CD14-positive monocyte (primary cell): Measurements from ENCODE around the gene RNF152. TPM values are rescaled to one million over a fixed set of nuclear protein-coding genes. Genes with fewer than 3 reads are reported as not detected.

Source experiments
- DNase-seq, 3 donors: peaks; one replicate each; pipeline ENCODE4 v3.0.0-alpha.2; 2011 to 2022
- H2AFZ ChIP-seq: 2 replicates; pipeline ENCODE4 v1.6.0; 2012; ENCODE audit warnings: mild to moderate bottlenecking, low read depth, low read length, inconsistent platforms; ENCODE audit not compliant: insufficient read depth, poor library complexity, severe bottlenecking
- H3K27ac ChIP-seq, 2 donors: 1 replicate in 1 of 2; 2 replicates in 1 of 2; pipeline ENCODE4 v1.5.1; 2012 to 2013; ENCODE audit warnings: low read length in 2 of 2, control low read depth in 1 of 2, inconsistent platforms in 1 of 2, low read depth in 1 of 2, mild to moderate bottlenecking in 1 of 2
- H3K27me3 ChIP-seq, 2 donors: one replicate each; pipeline versions ENCODE4 v1.6.0 to v1.6.1; 2011 to 2013; ENCODE audit warnings: low read length in 2 of 2; ENCODE audit not compliant: control insufficient read depth in 2 of 2, insufficient read depth in 2 of 2
- H3K36me3 ChIP-seq, 2 donors: replicated peaks in 1 of 2; 1 replicate in 1 of 2; 2 replicates in 1 of 2; pipeline versions ENCODE4 v1.5.1 to v1.6.1; 2012 to 2013; ENCODE audit warnings: low read length in 2 of 2, control low read depth in 1 of 2, inconsistent platforms in 1 of 2, mild to moderate bottlenecking in 1 of 2; ENCODE audit not compliant: insufficient read depth in 2 of 2, control insufficient read depth in 1 of 2
- H3K4me1 ChIP-seq, 2 donors: 1 replicate in 1 of 2; 2 replicates in 1 of 2; pipeline versions ENCODE4 v1.5.1 to v1.6.1; 2012 to 2013; ENCODE audit warnings: low read length in 2 of 2, control low read depth in 1 of 2, inconsistent platforms in 1 of 2, mild to moderate bottlenecking in 1 of 2, moderate library complexity in 1 of 2; ENCODE audit not compliant: insufficient read depth in 2 of 2, control insufficient read depth in 1 of 2
- H3K4me2 ChIP-seq: replicated peaks from 2 replicates; pipeline ENCODE3; 2012; ENCODE audit warnings: low read length, moderate library complexity, mild to moderate bottlenecking; ENCODE audit not compliant: poor library complexity, severe bottlenecking; ENCODE audit errors: extremely low read depth
- H3K4me3 ChIP-seq, 3 experiments: fragments of 200-600 bp in 1 of 3; sonication (generic) in 1 of 3; replicated peaks in 1 of 3; 1 replicate in 2 of 3; 2 replicates in 1 of 3; pipeline ENCODE4 v1.5.1; 2011 to 2013; ENCODE audit warnings: low read length in 3 of 3, mild to moderate bottlenecking in 3 of 3, control low read depth in 2 of 3, low read depth in 2 of 3, inconsistent platforms in 1 of 3, moderate library complexity in 1 of 3
- H3K79me2 ChIP-seq: 2 replicates; pipeline ENCODE4 v1.6.0; 2012; ENCODE audit warnings: mild to moderate bottlenecking, control low read depth, inconsistent platforms, low read length, moderate library complexity; ENCODE audit not compliant: insufficient read depth
- H3K9ac ChIP-seq: 2 replicates; pipeline ENCODE4 v1.6.0; 2017; ENCODE audit warnings: low read length, mild to moderate bottlenecking; ENCODE audit not compliant: insufficient read depth, poor library complexity, severe bottlenecking
- H3K9me3 ChIP-seq, 2 donors: replicated peaks in 1 of 2; 1 replicate in 1 of 2; 2 replicates in 1 of 2; pipeline versions ENCODE4 v1.5.1 to v1.6.1; 2012 to 2013; ENCODE audit warnings: low read length in 2 of 2, control low read depth in 1 of 2; ENCODE audit not compliant: control insufficient read depth in 1 of 2, insufficient read depth in 1 of 2
- H4K20me1 ChIP-seq: 2 replicates; pipeline ENCODE4 v1.6.0; 2012; ENCODE audit warnings: mild to moderate bottlenecking, low read length, control low read depth, moderate library complexity; ENCODE audit not compliant: insufficient read depth
- H3K27ac Mint-ChIP-seq, 7 donors: one replicate each; pipeline ENCODE4 v1.8.0; 2020; ENCODE audit warnings: mild to moderate bottlenecking in 7 of 7, mixed read lengths in 7 of 7, moderate library complexity in 6 of 7, inconsistent platforms in 2 of 7
- H3K27me3 Mint-ChIP-seq, 3 donors: one replicate each; pipeline ENCODE4 v1.8.0; 2021 to 2022; ENCODE audit warnings: low read depth in 3 of 3, mild to moderate bottlenecking in 3 of 3, mixed read lengths in 3 of 3, moderate library complexity in 3 of 3, inconsistent platforms in 1 of 3
- H3K36me3 Mint-ChIP-seq, 2 donors: one replicate each; pipeline ENCODE4 v1.8.0; 2020; ENCODE audit warnings: mixed read lengths in 2 of 2, inconsistent platforms in 1 of 2, mild to moderate bottlenecking in 1 of 2
- H3K4me1 Mint-ChIP-seq: one replicate; pipeline ENCODE4 v1.8.0; 2020; ENCODE audit warnings: mild to moderate bottlenecking, mixed read lengths
- H3K4me3 Mint-ChIP-seq, 2 donors: one replicate each; pipeline ENCODE4 v1.8.0; 2020; ENCODE audit warnings: mild to moderate bottlenecking in 2 of 2, mixed read lengths in 2 of 2, moderate library complexity in 1 of 2
- H3K9me3 Mint-ChIP-seq, 7 donors: one replicate each; pipeline ENCODE4 v1.8.0; 2020 to 2022; ENCODE audit warnings: mixed read lengths in 7 of 7, mild to moderate bottlenecking in 6 of 7, moderate library complexity in 6 of 7, inconsistent platforms in 2 of 7
- CTCF ChIP-seq: fragments of 200-600 bp; IDR thresholded peaks from one replicate; pipeline ENCODE4 v1.8.0; 2022; ENCODE audit warnings: antibody characterized with exemption, mild to moderate bottlenecking
- WGBS: methylation state at CpG from one replicate; pipeline ENCODE4 v1.1.5; 2013; ENCODE audit warnings: missing lambda C conversion rate; ENCODE audit not compliant: insufficient coverage; 5-methylcytosine and 5-hydroxymethylcytosine counted together
- intact Hi-C, 2 donors: fragments of 100-400 bp; cut with micrococcal nuclease; formaldehyde crosslinking; loops; one replicate each; pipeline versions ENCODE4 v1.15.0 to v1.15.1; 2023
- polyA plus RNA-seq, 3 donors: library from polyadenylated mRNA; depleted of rRNA in 1 of 3; unstranded in 2 of 3; stranded (reverse) in 1 of 3; fragments of 300-500 nt in 2 of 3; fragments of >200 nt in 1 of 3; fragmentation: Illumina TruSeq in 2 of 3; gene quantifications; 1 replicate in 2 of 3; 2 replicates in 1 of 3; pipeline ENCODE4 v1.2.3, GENCODE V29; 2012 to 2021

Gene RNF152
- polyA plus RNA-seq, 3 donors = 0.03 to 0.54 (median 0.45) TPM

DNA sequence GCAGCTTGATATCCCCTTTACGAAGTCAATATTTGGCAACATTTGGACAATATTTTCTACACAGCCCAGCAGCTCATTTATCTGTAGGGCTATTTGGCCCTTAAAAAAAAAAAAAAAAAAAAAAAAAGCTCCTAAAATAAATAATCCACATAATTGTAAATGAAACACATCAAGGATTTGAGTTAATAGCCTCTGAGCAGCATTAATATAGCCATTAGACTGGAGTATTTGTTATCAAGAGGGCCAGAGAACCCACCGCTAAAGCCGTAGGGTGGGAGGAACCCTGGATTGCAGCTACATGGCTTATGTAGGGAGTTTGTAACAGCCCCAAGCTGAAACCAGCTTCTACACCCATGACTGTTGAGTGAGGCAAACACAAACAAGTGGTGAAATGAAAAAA, 84.5 kb downstream of the RNF152 start:
- Histone ChIP-seq H3K36me3 (no peaks in the 10 kb centered on the region), H3K27ac (no peak overlapping the region), H3K79me2 (no peaks in the 10 kb centered on the region), H2AFZ (no peak overlapping the region), H3K9me3 (no peaks in the 10 kb centered on the region), H3K4me3 (no peak overlapping the region), H3K4me1 (peaks cover 0 to 6% of the 10 kb centered on the region in 2 donors), H3K4me2 (no peak overlapping the region), H3K27me3 (peaks cover 0 to 2% of the 10 kb centered on the region in 2 donors), H3K9ac (no peak overlapping the region), H4K20me1 (no peaks in the 10 kb centered on the region)
- WGBS = no CpG with 5 or more reads among the region's 3 CpGs
- Mint-ChIP-seq H3K36me3 (no peaks in the 10 kb centered on the region), H3K4me3 (no peak overlapping the region), H3K27ac (no peak overlapping the region), H3K27me3 (peaks cover 3 to 5% (median 5%) of the 10 kb centered on the region in 3 donors), H3K4me1 (peaks cover 2% of the 10 kb centered on the region), H3K9me3 (peaks cover 0 to 20% (median 5%) of the 10 kb centered on the region in 7 donors)
- no peak for TF ChIP-seq CTCF
- no peak for DNase-seq
- intact Hi-C loops = no loop called here

DNA sequence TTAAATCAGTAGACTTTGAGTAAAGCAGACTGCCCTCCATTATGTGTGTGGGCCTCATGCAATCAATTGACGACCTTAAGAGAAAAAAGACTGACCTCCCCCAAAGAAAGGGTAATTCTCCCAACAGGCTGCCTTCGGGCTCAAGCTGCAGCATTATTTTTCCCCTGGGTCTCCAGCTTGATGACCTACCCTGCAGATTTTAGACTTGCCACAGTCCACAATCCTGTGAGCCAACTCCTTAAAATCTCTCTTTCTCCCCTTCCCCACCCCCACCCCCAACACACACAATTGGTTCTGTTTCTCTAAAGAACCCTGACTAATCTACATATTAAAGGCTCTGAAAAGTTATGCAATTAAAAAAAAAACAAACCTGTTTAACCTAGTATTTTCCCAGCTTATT, 89.4 kb downstream of the RNF152 start:
- H3K9ac ChIP-seq = no peak overlapping the region
- Mint-ChIP-seq H3K9me3 (peaks cover 0 to 12% (median 7%) of the 10 kb centered on the region in 7 donors), H3K27me3 (peaks cover 0 to 7% (median 4%) of the 10 kb centered on the region in 3 donors), H3K27ac (no peak overlapping the region), H3K4me3 (no peak overlapping the region), H3K36me3 (no peaks in the 10 kb centered on the region), H3K4me1 (peaks cover 8% of the 10 kb centered on the region)
- no peaks in the 10 kb centered on the region for H4K20me1 ChIP-seq
- H3K27me3 ChIP-seq = peaks cover 0 to 3% of the 10 kb centered on the region in 2 donors
- no peaks in the 10 kb centered on the region for H3K36me3 ChIP-seq
- H3K27ac ChIP-seq = no peak overlapping the region
- 90% methylated on average over 1 of the region's 2 CpGs for WGBS
- no peaks in the 10 kb centered on the region for H3K79me2 ChIP-seq
- no peak overlapping the region for H3K4me3 ChIP-seq
- no peak overlapping the region for H2AFZ ChIP-seq
- DNase-seq = no peak
- TF ChIP-seq CTCF = no peak
- no peaks in the 10 kb centered on the region for H3K9me3 ChIP-seq
- no peak overlapping the region for H3K4me2 ChIP-seq
- intact Hi-C loops = no loop called here
- H3K4me1 ChIP-seq = peaks cover 0 to 6% of the 10 kb centered on the region in 2 donors
